ENCODE results near the gene MYMX.
A peak's percentile ranks its signal among the peaks of the same experiment; 100 is the strongest.
"Not testable (repeated sequence)": the region's sequence is repeated elsewhere in the genome, so short reads cannot be mapped to it uniquely, and the experiment has no call there.

The MYMX gene

GRCh38 chr6:44216677-44217331, at the start of gene MYMX:
Gene MYMX (plus strand): TSS chr6:44216926. CDS start chr6:44217472, 546 bp downstream.
- peak; percentile 77 for DNase-seq

- no peak for DNase-seq
These were observed 49.2 kb upstream of the MYMX start for GRCh38 chr6:44167567-44167966.

GRCh38 chr6:44169154-44169553, 47.6 kb upstream of the MYMX start:
- DNase-seq, result no peak

- no peak for DNase-seq
These were observed 46.7 kb upstream of the MYMX start for GRCh38 chr6:44169886-44170570.

DNA sequence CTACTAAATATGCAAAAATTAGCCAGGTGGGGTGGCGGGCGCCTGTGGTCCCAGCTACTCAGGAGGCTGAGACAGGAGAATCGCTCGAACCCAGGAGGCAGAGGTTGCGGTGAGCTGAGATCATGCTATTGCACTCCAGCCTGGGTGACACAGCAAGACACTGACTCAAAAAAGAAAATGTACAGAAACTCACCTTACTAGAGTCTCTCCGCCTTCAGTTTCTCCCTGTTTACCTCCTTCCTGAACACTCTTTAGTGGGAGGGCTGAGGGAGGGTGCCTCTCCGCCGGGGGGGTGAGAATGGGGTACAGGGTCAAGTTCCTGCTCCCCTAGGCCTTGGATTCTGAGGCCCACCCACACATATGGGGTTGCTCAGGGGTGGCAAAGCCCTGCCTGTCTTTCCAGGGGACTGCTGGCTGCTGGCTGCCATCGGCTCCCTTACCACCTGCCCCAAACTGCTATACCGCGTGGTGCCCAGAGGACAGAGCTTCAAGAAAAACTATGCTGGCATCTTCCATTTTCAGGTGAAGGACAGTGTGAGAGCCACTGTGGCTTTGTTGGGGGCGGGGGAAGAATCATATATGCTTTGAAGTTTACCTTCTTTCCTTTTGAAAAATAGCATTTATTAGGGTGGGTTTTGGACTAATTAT, 44.7 kb upstream of the MYMX start:
- no peak for DNase-seq

- peak; percentile 82 for DNase-seq
These were observed 43.8 kb upstream of the MYMX start for GRCh38 chr6:44172731-44173500.

- DNase-seq, result no peak
These were observed 40.5 kb upstream of the MYMX start for GRCh38 chr6:44176130-44176761.

DNA sequence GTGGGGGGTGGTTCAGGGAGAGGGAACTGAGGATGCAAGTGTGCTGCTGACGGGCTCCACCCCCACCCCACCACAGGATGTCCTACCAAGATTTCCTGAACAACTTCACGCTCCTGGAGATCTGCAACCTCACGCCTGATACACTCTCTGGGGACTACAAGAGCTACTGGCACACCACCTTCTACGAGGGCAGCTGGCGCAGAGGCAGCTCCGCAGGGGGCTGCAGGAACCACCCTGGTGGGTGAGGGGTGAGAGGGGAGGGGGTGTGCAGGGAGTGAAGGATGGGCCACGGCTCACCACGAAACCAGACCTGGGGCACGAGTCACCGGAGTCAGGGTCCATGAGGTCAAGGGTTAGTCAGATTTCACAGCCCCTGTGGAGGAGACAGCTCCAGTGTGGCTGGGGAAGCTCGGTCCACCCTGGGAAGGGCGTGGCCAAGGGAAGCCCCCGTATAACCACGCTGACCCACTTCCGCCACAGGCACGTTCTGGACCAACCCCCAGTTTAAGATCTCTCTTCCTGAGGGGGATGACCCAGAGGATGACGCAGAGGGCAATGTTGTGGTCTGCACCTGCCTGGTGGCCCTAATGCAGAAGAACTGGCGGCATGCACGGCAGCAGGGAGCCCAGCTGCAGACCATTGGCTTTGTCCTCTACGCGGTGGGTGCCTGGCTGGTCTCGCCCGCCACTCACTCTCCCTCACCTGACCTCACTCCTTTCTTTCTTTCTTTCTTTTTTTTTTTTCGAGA, 39.8 kb upstream of the MYMX start:
- DNase-seq, result no peak

DNA sequence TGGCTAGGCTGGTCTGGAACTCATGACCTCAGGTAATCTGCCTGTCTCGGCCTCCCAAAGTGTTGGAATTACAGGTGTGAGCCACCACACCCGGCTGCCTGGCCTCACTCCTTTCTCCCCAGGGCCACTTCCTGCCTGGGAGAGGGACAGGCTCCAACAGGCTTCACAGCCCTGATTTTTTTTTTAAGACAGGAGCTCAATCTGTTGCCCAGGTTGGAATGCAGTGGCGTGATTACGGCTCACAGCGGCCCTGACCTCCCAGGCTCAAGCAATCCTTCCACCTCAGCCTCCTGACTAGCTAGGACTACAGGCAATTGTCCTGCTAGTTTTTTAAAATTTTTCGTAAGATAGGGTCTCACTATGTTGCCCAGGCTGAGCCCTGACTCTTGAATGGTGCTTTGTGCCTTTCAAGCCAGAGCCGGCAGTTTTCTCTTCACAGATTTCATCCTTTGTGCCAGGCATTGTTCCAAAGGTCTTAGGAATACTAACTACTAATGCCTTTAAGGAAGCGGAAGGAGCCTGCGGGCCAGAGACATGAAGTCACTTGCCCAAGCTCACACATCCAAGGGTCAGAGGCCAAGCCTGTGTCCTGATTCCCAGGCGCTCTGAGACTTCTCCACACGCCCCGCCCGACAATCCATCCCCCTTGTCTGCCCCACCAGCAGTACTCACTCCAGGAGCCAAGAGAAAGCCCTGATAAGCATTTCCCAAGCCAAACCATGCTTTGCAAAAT, 38.9 kb upstream of the MYMX start:
- DNase-seq, result no peak

DNA sequence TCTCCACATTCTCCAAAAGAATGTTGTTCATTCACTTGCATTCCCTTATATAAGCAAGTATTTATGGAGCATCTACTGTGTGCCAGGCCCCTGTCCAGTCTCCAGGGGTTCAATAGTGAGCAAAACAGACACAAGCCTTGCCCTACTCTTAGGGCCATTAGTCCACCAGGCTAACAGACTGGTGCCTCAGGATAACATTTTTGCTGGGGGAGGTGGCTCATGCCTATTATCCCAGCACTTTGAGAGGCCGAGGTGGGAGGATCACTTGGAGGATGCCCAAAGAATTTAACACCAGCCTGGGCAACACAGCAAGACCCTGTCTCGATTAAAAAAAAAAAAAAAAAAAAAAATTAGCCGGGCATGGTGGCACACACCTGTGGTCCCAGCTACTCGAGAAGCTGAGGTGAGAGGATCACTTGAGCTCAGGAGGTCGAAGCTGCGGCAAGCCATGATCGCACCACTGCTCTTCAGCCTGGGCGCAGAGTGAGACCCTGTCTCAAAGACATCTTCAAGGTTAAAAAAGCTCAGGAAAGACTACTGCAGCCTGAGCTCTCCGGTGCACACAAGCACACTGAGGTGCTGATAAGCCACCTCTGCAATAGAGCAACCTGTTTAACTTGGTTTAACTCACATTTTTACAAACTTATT, 38.2 kb upstream of the MYMX start:
- DNase-seq, result no peak

DNA sequence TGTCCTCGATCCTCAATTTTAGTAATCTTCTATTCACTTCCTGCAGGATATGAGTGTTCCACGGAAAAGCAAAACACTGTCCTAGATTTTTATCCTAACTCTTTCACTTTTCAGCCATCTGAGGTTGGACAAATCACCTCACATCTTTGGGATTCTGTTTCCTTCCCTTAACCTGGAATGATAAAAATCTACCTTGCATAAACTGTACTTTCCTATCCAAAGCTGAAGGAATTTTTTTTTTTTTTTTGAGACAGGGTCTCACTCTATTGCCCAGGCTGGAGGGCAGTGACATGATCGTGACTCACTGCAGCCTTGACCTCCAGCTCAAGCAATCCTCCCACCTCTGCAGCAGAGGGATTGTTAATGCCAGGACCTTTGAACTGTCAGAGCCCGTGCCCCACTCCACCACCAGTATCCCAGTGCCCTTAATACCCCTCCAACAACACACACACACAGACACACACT, 37.6 kb upstream of the MYMX start:
- no peak for DNase-seq

GRCh38 chr6:44179648-44180047, 37.1 kb upstream of the MYMX start:
- DNase-seq, result no peak

GRCh38 chr6:44180406-44180805, 36.3 kb upstream of the MYMX start:
- DNase-seq, result no peak

- DNase-seq, result no peak
These were observed 35.8 kb upstream of the MYMX start for GRCh38 chr6:44180886-44181285.

DNA sequence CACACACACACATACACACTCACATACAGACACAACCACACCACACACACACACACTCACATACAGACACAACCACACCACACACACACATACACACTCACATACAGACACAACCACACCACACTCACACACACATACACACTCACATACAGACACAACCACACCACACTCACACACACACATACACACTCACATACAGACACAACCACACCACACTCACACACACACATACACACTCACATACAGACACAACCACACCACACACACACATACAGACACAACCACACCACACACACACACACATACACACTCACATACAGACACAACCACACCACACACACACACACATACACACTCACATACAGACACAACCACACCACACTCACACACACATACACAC, 34.9 kb upstream of the MYMX start:
- DNase-seq, result not testable (repeated sequence)

GRCh38 chr6:44182911-44183390, 33.8 kb upstream of the MYMX start:
- no peak for DNase-seq

GRCh38 chr6:44183783-44184182, 32.9 kb upstream of the MYMX start:
- DNase-seq, result no peak

DNA sequence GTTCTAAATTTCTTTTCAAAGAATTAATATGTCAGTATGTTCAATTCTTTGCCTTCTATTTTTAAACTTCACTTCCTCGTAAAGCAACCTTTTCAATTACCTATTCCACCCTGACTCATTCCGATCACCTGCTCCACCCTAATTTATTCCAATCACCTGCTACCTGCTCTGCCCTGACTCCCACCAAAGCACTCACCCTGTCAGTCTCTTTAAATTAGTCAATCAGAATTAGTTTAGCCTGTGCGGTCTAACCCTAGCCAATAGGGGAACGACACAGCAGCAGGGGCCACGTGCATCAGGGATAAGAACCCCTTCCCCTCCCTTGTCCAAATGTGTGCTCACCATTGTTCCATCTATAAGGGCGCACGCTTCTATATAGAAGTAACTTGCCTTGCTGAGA, 31.4 kb upstream of the MYMX start:
- not testable (repeated sequence) for DNase-seq

GRCh38 chr6:44185953-44186634, 30.6 kb upstream of the MYMX start:
- DNase-seq, result no peak

DNA sequence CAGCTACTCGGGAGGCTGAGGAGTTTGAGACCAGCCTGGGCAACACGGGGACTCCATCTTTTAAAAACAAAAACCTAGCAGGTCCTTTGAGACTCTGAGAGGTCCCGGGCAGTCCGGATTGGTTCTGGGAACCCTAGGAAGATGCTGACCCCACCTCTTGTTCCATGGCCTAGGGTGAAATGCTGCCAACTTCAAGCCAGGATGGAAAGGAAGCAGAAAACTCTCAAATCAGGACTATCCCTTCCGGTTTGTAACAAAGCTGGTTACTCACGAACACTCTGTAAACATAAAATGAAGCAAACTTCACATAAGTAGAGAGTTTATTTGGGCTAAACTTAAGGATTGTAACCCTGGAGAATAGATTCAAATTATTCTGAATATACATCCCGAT, 30.1 kb upstream of the MYMX start:
- DNase-seq, result no peak

Data from left hindlimb (tissue), 1 donor.